Neural cell (in vitro differentiated cells): ENCODE measurements around the gene MAST4. TPM values are rescaled to one million over a fixed set of nuclear protein-coding genes. Genes with fewer than 3 reads are reported as not detected.

Experiments
- H2AFZ ChIP-seq: fragments of 200-600, 300-800 bp; sonication (generic), shearing (Covaris generic); 2 replicates; pipeline ENCODE4 v1.6.0; 2014; ENCODE audit warnings: low read depth, mild to moderate bottlenecking, antibody characterized with exemption, low read length, moderate library complexity
- H3F3A ChIP-seq: fragments of 200-600 bp; shearing (Covaris generic); 2 replicates; pipeline ENCODE4 v1.6.1; 2016; ENCODE audit warnings: mild to moderate bottlenecking, moderate library complexity, mixed read lengths, antibody characterized with exemption, low read length; ENCODE audit not compliant: insufficient read depth, poor library complexity, severe bottlenecking
- H3K27ac ChIP-seq: fragments of 200-600, 300-800 bp; sonication (generic), shearing (Covaris generic); 2 replicates; pipeline ENCODE4 v1.5.1; 2014; ENCODE audit warnings: mild to moderate bottlenecking, low read length, moderate library complexity
- H3K27me3 ChIP-seq: fragments of 300-800, 200-600 bp; sonication (generic), shearing (Covaris generic); 2 replicates; pipeline ENCODE4 v1.6.0; 2014; ENCODE audit warnings: mild to moderate bottlenecking, low read depth, low read length, moderate library complexity; ENCODE audit not compliant: insufficient read depth
- H3K36me3 ChIP-seq: fragments of 300-800, 200-600 bp; sonication (generic), shearing (Covaris generic); 2 replicates; pipeline ENCODE4 v1.5.1; 2014; ENCODE audit warnings: mild to moderate bottlenecking, antibody characterized with exemption, low read length, moderate library complexity; ENCODE audit not compliant: insufficient read depth
- H3K4me2 ChIP-seq: fragments of 300-800, 200-600 bp; sonication (generic), shearing (Covaris generic); 2 replicates; pipeline ENCODE4 v1.6.0; 2014; ENCODE audit warnings: mild to moderate bottlenecking, low read length
- H3K4me3 ChIP-seq: fragments of 300-800, 200-600 bp; sonication (generic), shearing (Covaris generic); 2 replicates; pipeline ENCODE4 v1.5.1; 2014; ENCODE audit warnings: mild to moderate bottlenecking, low read length, moderate library complexity
- H3K79me2 ChIP-seq: fragments of 200-600 bp; shearing (Covaris generic); replicated peaks from 2 replicates; pipeline ENCODE4 v1.6.0; 2014; ENCODE audit warnings: mild to moderate bottlenecking, low read length, moderate library complexity; ENCODE audit not compliant: insufficient read depth
- H3K9ac ChIP-seq: fragments of 300-800, 200-600 bp; sonication (generic), shearing (Covaris generic); 2 replicates; pipeline ENCODE4 v1.6.1; 2016; ENCODE audit warnings: mild to moderate bottlenecking, low read length, mixed read lengths
- H3K9me2 ChIP-seq: fragments of 200-600 bp; shearing (Covaris generic); 2 replicates; pipeline ENCODE4 v1.6.1; 2016; ENCODE audit warnings: mild to moderate bottlenecking, low read length, mixed read lengths; ENCODE audit not compliant: insufficient read depth
- H3K9me3 ChIP-seq: fragments of 200-600, 300-800 bp; sonication (generic), shearing (Covaris generic); 2 replicates; pipeline ENCODE4 v1.6.1; 2016; ENCODE audit warnings: mild to moderate bottlenecking, mixed run types, low read length, moderate library complexity, mixed read lengths
- H4K20me1 ChIP-seq: fragments of 200-600 bp; shearing (Covaris generic); 2 replicates; pipeline ENCODE4 v1.6.1; 2016; ENCODE audit warnings: mild to moderate bottlenecking, mixed run types; ENCODE audit not compliant: insufficient read depth
- CTCF ChIP-seq: fragments of 450-650 bp; IDR thresholded peaks from 2 replicates; pipeline ENCODE4 v1.5.1; 2014; ENCODE audit warnings: antibody characterized with exemption, mild to moderate bottlenecking, moderate library complexity; ENCODE audit not compliant: poor library complexity, severe bottlenecking
- EP300 ChIP-seq: fragments of 450-650 bp; conservative IDR thresholded peaks from 2 replicates; pipeline ENCODE4 v1.6.1; 2014; ENCODE audit warnings: antibody characterized with exemption, mild to moderate bottlenecking, moderate library complexity; ENCODE audit not compliant: poor library complexity, severe bottlenecking
- EZH2 ChIP-seq: fragments of 200-600, 300-800 bp; shearing (Covaris generic), sonication (generic); IDR thresholded peaks from 2 replicates; pipeline ENCODE4 v1.6.1; 2014; ENCODE audit warnings: antibody characterized with exemption, low read length, borderline replicate concordance, mild to moderate bottlenecking; ENCODE audit not compliant: insufficient read depth, poor library complexity, severe bottlenecking
- MXI1 ChIP-seq: fragments of 450-650 bp; conservative IDR thresholded peaks from 2 replicates; pipeline ENCODE4 v1.6.1; 2014; ENCODE audit warnings: antibody characterized with exemption, mild to moderate bottlenecking; ENCODE audit not compliant: poor library complexity, severe bottlenecking
- POLR2AphosphoS5 ChIP-seq: IDR thresholded peaks from 2 replicates; pipeline ENCODE4 v1.6.1; 2012
- RAD21 ChIP-seq: fragments of 450-650 bp; conservative IDR thresholded peaks from 2 replicates; pipeline ENCODE4 v1.6.1; 2014; ENCODE audit warnings: antibody characterized with exemption, mild to moderate bottlenecking, moderate library complexity
- SMC3 ChIP-seq: fragments of 450-650 bp; conservative IDR thresholded peaks from 2 replicates; pipeline ENCODE4 v1.6.1; 2014; ENCODE audit warnings: antibody characterized with exemption, mild to moderate bottlenecking, moderate library complexity; ENCODE audit not compliant: poor library complexity
- TAF1 ChIP-seq: IDR thresholded peaks from 2 replicates; pipeline ENCODE4 v1.6.1; 2012; ENCODE audit warnings: low read depth
- polyA plus RNA-seq: library from polyadenylated mRNA; depleted of rRNA; stranded (reverse); fragments of >200 nt; gene quantifications from 2 replicates; pipeline ENCODE4 v1.2.3, GENCODE V29; 2014
- TF ChIP-seq, protein P1 (sequence below): IDR thresholded peaks from 2 replicates; pipeline ENCODE4 v1.6.1; 2012; ENCODE audit warnings: borderline replicate concordance

MAST4 gene
- polyA plus RNA-seq, 1 donor from 2014 or later = 2.3 TPM

GRCh38 chr5:67178085-67178484 is 581.9 kb downstream of the MAST4 start:
- Histone ChIP-seq H3K9me2 (no peaks in the 10 kb centered on the region), H3K27ac (no peak overlapping the region), H2AFZ (no peak overlapping the region), H3K36me3 (no peaks in the 10 kb centered on the region), H4K20me1 (no peaks in the 10 kb centered on the region), H3K4me2 (no peak overlapping the region), H3K27me3 (no peaks in the 10 kb centered on the region), H3K9ac (no peak overlapping the region), H3F3A (no peaks in the 10 kb centered on the region), H3K4me3 (no peak overlapping the region), H3K9me3 (no peaks in the 10 kb centered on the region), H3K79me2 (no peaks in the 10 kb centered on the region)
- no peak for TF ChIP-seq EZH2
- no peak for TF ChIP-seq TAF1
- no peak for TF ChIP-seq CTCF
- TF ChIP-seq POLR2AphosphoS5 = no peak
- TF ChIP-seq, protein P1, sequence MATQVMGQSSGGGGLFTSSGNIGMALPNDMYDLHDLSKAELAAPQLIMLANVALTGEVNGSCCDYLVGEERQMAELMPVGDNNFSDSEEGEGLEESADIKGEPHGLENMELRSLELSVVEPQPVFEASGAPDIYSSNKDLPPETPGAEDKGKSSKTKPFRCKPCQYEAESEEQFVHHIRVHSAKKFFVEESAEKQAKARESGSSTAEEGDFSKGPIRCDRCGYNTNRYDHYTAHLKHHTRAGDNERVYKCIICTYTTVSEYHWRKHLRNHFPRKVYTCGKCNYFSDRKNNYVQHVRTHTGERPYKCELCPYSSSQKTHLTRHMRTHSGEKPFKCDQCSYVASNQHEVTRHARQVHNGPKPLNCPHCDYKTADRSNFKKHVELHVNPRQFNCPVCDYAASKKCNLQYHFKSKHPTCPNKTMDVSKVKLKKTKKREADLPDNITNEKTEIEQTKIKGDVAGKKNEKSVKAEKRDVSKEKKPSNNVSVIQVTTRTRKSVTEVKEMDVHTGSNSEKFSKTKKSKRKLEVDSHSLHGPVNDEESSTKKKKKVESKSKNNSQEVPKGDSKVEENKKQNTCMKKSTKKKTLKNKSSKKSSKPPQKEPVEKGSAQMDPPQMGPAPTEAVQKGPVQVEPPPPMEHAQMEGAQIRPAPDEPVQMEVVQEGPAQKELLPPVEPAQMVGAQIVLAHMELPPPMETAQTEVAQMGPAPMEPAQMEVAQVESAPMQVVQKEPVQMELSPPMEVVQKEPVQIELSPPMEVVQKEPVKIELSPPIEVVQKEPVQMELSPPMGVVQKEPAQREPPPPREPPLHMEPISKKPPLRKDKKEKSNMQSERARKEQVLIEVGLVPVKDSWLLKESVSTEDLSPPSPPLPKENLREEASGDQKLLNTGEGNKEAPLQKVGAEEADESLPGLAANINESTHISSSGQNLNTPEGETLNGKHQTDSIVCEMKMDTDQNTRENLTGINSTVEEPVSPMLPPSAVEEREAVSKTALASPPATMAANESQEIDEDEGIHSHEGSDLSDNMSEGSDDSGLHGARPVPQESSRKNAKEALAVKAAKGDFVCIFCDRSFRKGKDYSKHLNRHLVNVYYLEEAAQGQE = no peak
- TF ChIP-seq EP300 = no peak
- TF ChIP-seq SMC3 = no peak
- TF ChIP-seq RAD21 = no peak

GRCh38 chr5:67178966-67179365 is 582.8 kb downstream of the MAST4 start:
- Histone ChIP-seq H3F3A (no peaks in the 10 kb centered on the region), H3K27me3 (no peaks in the 10 kb centered on the region), H3K9me2 (no peaks in the 10 kb centered on the region), H3K9me3 (no peaks in the 10 kb centered on the region), H3K4me3 (no peak overlapping the region), H3K79me2 (no peaks in the 10 kb centered on the region), H3K27ac (no peak overlapping the region), H2AFZ (no peak overlapping the region), H3K36me3 (no peaks in the 10 kb centered on the region), H4K20me1 (no peaks in the 10 kb centered on the region), H3K4me2 (no peak overlapping the region), H3K9ac (no peak overlapping the region)
- no peak for TF ChIP-seq MXI1
- no peak for TF ChIP-seq TAF1
- TF ChIP-seq CTCF = no peak
- TF ChIP-seq POLR2AphosphoS5 = no peak
- no peak for TF ChIP-seq EZH2
- TF ChIP-seq RAD21 = no peak
- no peak for TF ChIP-seq EP300
- TF ChIP-seq SMC3 = no peak
